CD4-positive, alpha-beta T cell treated with Interleukin-21 for 1 hour (primary cell): ENCODE results near the gene PDS5B.

Experiments
- DNase-seq: peaks from one replicate; pipeline ENCODE4 v3.0.0-alpha.2; 2020

Gene PDS5B

DNA sequence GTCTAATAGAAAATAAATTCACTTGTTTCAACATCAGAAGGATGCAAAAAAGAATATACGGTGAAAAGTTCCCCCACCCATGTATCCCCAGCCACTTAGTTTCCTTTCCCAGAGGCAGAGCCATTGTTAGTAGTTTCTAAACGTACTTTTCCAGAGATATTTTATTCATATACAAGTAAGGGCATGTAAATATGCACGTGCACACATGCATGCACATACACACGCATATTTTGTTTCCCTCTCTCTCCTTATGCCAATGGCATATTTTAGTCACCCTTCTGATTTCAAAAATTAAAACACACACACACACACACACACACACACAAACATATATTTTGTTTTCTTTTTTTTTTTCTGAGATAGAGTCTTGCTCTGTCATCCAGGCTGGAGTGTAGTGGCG lies 147.4 kb downstream of the PDS5B start:
- DNase-seq: no peak

GRCh38 chr13:32734511-32734910 lies 148.3 kb downstream of the PDS5B start:
- no peak for DNase-seq

- no peak for DNase-seq
Measured at GRCh38 chr13:32735859-32736258, 149.6 kb downstream of the PDS5B start.

DNA sequence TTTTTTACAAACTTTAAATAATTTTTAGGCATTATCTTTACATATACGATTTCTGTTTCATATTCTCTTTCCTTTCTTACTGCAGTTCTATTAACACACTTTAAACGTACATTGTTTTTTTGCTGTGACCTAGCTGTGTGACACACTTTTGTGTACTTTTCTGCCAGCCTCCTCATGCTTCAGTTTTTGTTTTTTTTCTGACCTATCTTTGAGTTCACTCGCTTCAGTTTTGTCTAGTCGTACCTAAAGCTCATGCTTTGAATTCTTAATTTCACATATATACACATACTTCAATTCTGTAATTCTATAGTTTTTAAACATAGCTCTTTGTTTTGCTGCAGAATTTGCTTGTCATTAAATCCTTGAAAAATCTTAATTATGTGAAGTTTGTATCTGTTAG lies 150.4 kb downstream of the PDS5B start:
- peak; percentile 18 for DNase-seq

DNA sequence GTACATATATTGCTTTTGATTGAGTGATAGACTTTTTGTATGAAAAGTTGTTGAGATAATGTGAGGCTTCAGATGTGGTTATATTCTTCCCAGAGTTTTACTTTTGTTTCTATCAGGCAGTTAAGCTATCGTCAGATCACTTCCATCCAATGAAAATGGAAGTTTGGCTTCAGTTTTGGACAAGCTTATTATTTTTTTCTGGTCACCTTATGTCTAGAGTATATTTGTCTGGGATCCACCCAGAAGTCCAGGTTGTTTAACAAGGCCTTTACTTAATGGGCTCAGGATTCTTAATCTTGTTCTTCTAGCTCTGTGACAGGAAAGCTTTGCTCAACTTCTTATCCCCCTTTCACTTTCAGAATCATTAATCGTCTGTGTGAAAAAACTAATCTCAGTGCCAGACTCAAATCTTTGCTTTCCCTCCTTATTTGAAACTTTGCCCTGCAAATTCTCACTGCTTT lies 150.9 kb downstream of the PDS5B start:
- DNase-seq: peak; percentile 61

GRCh38 chr13:32737679-32738078 lies 151.4 kb downstream of the PDS5B start:
- DNase-seq: no peak

GRCh38 chr13:32745509-32745908 lies 159.3 kb downstream of the PDS5B start:
- DNase-seq: no peak

DNA sequence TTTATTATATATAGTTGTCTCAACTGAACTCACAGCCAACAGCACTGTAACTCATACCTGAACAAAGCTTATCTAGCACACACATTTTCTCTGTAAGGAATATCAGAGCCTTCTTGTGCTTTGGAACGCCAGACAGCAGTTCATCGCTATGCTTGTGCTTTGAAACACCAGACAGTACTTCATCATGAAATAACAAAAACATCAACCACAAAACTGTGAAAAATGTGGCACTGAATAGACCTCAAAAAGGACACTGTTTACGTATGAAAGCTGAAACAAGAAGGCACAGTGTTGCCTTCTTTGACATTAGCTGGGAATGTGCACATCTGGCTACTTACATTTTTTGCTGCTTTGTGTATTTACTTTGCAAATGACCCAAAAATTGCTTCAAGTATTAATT lies 160.2 kb downstream of the PDS5B start:
- peak; percentile 6 for DNase-seq

- DNase-seq: no peak
Measured at GRCh38 chr13:32748305-32748704, 162.1 kb downstream of the PDS5B start.

- no peak for DNase-seq
Measured at GRCh38 chr13:32751340-32751739, 165.1 kb downstream of the PDS5B start.

DNA sequence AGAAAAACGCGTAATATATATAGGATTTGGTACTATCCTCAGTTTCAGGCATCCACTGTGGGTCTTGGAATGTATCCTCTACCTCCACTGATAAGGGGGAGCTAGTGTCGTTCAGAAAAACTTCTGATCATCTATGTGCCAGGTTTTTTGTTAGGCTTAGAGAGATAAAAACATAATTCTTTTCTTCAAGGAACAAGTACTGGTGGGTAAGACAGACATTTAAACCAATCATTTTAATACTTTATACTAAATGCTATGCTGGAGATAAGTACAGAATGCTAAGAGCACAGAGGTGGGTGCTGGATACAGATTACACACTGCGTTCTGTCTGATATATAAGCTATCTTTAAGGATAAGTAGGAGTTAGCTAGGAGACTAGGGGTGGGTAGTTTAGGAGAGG lies 166.1 kb downstream of the PDS5B start:
- no peak for DNase-seq

GRCh38 chr13:32752997-32753606 lies 166.8 kb downstream of the PDS5B start:
- DNase-seq: no peak

- DNase-seq: no peak
Measured at GRCh38 chr13:32754179-32754578, 167.9 kb downstream of the PDS5B start.

DNA sequence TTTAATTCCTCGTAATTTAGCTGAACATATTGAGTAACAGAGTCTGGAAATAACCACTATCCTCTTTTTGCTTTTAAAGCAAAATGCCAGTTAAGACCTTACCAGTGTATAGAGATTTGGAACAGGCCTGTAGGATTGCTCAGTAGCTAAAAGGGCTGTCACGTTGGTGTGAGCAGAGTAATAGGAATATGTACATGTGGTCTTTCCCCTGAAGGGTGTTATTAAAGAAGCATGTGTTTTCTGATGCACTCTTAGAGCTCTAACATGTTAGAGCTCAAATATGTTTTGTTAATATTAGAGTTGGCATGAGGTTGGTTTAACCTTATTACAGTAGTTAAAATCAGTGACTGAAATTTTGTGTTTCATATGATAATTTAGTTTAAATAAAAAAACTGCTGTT lies 172.9 kb downstream of the PDS5B start:
- no peak for DNase-seq

DNA sequence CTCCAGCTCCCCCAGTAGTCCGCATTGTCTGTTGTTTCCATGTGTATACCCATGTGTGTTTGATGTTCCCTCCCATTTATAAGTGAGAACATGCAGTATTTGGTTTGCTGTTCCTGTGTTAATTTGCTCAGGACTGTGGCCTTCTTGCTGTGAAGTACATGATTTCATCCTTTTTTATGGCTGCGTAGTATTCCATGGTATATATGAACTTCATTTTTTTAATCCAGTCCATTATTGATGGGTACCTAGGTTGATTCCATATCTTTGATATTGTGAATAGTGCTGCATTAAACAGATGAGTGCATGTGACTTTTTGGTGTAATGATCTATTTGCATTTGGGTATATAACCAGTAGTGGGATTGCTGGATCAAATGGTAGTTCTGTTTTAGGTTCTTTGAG lies 175.2 kb downstream of the PDS5B start:
- DNase-seq: no peak

DNA sequence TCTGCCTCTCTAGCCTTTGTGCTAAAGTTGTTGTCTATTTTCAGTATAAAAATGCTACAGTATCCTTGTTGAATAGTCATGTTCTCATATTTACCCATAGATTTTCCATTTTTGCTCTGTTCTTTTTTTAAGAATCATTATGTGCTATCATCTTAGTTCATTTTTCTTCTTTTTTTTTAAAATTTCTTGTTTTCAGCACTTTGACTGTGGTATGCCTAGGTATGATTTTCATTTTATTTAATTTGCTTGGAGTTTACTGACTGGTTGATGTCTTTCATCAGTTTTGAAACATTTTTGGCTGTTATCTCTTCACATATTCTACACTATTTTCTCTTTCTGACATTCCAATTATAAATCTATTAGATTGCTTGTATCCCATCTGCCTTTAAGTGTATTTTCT lies 192.9 kb downstream of the PDS5B start:
- no peak for DNase-seq

DNA sequence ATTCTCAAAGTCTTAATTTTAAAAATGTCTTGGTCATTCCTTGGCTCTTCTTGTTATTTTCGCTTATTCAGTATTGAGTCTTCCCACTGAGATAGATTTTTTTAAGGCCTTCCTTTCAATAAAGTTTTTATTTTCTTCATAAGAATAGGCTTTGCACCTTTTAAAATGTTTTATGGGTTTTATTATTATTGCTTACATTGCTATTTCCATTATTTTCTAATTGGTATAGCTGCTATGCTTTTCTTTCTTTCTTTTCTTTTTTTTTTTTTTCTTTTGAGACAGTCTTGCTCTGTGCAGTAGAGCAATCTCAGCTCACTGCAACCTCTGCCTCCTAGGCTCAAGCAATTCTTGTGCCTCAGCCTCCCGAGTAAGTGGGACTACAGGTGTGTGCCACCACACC lies 195.7 kb downstream of the PDS5B start:
- no peak for DNase-seq

- peak; percentile 32 for DNase-seq
Measured at GRCh38 chr13:32783067-32783466, 196.8 kb downstream of the PDS5B start.

GRCh38 chr13:32790731-32791130 lies 204.5 kb downstream of the PDS5B start:
- no peak for DNase-seq

- peak; percentile 44 for DNase-seq
Measured at GRCh38 chr13:32791545-32792172, 205.4 kb downstream of the PDS5B start.

GRCh38 chr13:32796754-32797153 lies 210.5 kb downstream of the PDS5B start:
- DNase-seq: no peak

GRCh38 chr13:32802159-32802558 lies 215.9 kb downstream of the PDS5B start:
- no peak for DNase-seq

DNA sequence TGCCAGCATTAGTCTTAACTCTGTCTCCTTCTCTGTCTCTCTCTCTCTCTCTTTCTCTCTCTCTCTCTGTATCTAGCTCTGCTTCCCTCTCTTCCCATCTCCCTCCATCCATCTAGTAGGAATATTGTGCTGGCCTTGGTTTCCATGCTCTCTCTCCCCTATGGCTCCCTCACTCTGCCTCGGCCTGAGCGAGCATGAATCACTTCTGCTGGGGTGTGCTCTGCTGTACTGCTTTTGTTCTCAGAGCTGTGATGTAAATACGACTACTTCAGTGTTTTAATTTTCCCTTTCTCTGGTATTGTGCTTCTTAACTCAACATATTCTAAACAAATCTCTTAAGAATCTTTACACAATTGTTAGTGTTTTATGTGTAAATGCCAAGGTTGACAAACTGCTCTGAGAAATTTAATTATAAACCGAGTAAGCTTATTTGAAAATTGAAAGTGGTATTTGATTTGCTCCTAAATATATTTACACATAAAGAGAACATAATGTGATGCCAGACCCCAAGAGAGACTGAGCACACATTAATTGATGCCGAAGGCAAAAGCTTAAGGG lies 218.5 kb downstream of the PDS5B start:
- DNase-seq: no peak

DNA sequence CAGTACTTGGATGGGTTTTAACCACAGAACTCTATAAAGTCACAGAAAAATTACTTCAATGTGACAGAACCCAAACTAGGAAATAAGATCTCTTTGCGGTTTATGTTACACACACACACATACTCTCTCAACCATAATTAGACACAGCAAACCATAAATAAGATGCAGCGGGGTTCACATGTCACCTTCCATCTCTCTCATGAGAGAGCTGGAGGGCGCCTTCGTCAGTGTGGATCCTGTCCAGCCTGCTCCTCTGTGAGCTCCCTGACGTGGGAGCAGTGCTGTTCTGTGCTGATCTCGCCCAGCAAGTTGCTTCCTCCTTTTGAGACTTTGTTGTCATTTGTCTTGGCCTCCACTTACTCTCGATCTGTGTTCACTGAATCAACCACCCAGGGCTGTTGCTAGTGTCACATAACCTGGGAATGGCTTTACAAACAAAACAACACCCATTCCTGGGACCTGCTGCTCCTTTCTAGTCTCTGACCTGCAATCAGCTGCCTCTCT lies 225.1 kb downstream of the PDS5B start:
- DNase-seq: no peak
